H9 (cell line): ENCODE results near the gene ZNF736. TPM values are rescaled to one million over a fixed set of nuclear protein-coding genes. Genes with fewer than 3 reads are reported as not detected.

Experiments used
- DNase-seq: peaks from one replicate; pipeline ENCODE4 v3.0.0-alpha.2; 2017
- H2AFZ ChIP-seq: one replicate; pipeline ENCODE4 v1.6.1; 2013; ENCODE audit warnings: mild to moderate bottlenecking, low read length, control low read depth, moderate library complexity
- H2AK5ac ChIP-seq: 2 replicates; pipeline ENCODE4 v1.6.1; 2013; ENCODE audit warnings: low read length, control low read depth, mixed read lengths; ENCODE audit not compliant: insufficient read length
- H2BK120ac ChIP-seq: one replicate; pipeline ENCODE4 v1.6.1; 2013; ENCODE audit warnings: low read depth, mild to moderate bottlenecking, low read length, control low read depth, inconsistent platforms; ENCODE audit not compliant: poor library complexity, severe bottlenecking
- H2BK12ac ChIP-seq: 2 replicates; pipeline ENCODE4 v1.6.1; 2013; ENCODE audit warnings: low read length, control low read depth, mixed read lengths, low read depth; ENCODE audit not compliant: insufficient read length
- H2BK15ac ChIP-seq: 2 replicates; pipeline ENCODE4 v1.6.1; 2013; ENCODE audit warnings: low read depth, low read length, control low read depth
- H2BK20ac ChIP-seq: one replicate; pipeline ENCODE4 v1.6.1; 2013; ENCODE audit warnings: low read depth, mild to moderate bottlenecking, low read length, control low read depth, inconsistent platforms; ENCODE audit not compliant: poor library complexity, severe bottlenecking
- H2BK5ac ChIP-seq: 2 replicates; pipeline ENCODE4 v1.6.1; 2013; ENCODE audit warnings: low read length, control low read depth, mixed read lengths; ENCODE audit not compliant: insufficient read length
- H3K14ac ChIP-seq: 2 replicates; pipeline ENCODE4 v1.6.1; 2013; ENCODE audit warnings: low read length, control low read depth; ENCODE audit not compliant: insufficient read depth
- H3K18ac ChIP-seq: 2 replicates; pipeline ENCODE4 v1.6.1; 2013; ENCODE audit warnings: low read depth, mild to moderate bottlenecking, mixed read lengths, low read length, control low read depth; ENCODE audit not compliant: insufficient read length
- H3K23ac ChIP-seq: 2 replicates; pipeline ENCODE4 v1.6.1; 2013; ENCODE audit warnings: low read length, control low read depth, mixed read lengths, low read depth; ENCODE audit not compliant: insufficient read length
- H3K23me2 ChIP-seq: 2 replicates; pipeline ENCODE4 v1.6.1; 2013; ENCODE audit warnings: low read depth, mild to moderate bottlenecking, mixed read lengths, low read length, control low read depth; ENCODE audit not compliant: insufficient read length, poor library complexity, severe bottlenecking
- H3K27ac ChIP-seq: 2 replicates; pipeline ENCODE4 v1.5.1; 2013; ENCODE audit warnings: low read length, control low read depth, mixed read lengths, low read depth; ENCODE audit not compliant: insufficient read length
- H3K27me3 ChIP-seq: 2 replicates; pipeline ENCODE4 v1.6.1; 2013; ENCODE audit warnings: low read length, control low read depth, inconsistent platforms; ENCODE audit not compliant: insufficient read depth
- H3K4ac ChIP-seq: 2 replicates; pipeline ENCODE4 v1.6.1; 2013; ENCODE audit warnings: low read depth, mild to moderate bottlenecking, control low read depth, inconsistent platforms, low read length, moderate library complexity
- H3K4me1 ChIP-seq: 2 replicates; pipeline ENCODE4 v1.6.1; 2013; ENCODE audit warnings: low read length, control low read depth, inconsistent platforms; ENCODE audit not compliant: insufficient read depth
- H3K4me2 ChIP-seq: 2 replicates; pipeline ENCODE4 v1.6.1; 2013; ENCODE audit warnings: low read length, control low read depth, mixed read lengths; ENCODE audit not compliant: insufficient read length, insufficient read depth
- H3K56ac ChIP-seq: 2 replicates; pipeline ENCODE4 v1.6.1; 2013; ENCODE audit warnings: low read depth, mild to moderate bottlenecking, mixed read lengths, low read length, control low read depth; ENCODE audit not compliant: insufficient read length
- H3K79me1 ChIP-seq: 2 replicates; pipeline ENCODE4 v1.6.1; 2013; ENCODE audit warnings: low read depth, mild to moderate bottlenecking, moderate library complexity, low read length, control low read depth, inconsistent platforms; ENCODE audit not compliant: insufficient read depth, poor library complexity, severe bottlenecking
- H3K79me2 ChIP-seq: 2 replicates; pipeline ENCODE4 v1.6.1; 2013; ENCODE audit warnings: low read length, control low read depth, inconsistent platforms; ENCODE audit not compliant: insufficient read depth
- H3K9ac ChIP-seq: 2 replicates; pipeline ENCODE4 v1.6.1; 2013; ENCODE audit warnings: low read length, control low read depth, mixed read lengths; ENCODE audit not compliant: insufficient read length; ENCODE audit errors: extremely low read depth
- H3K9me3 ChIP-seq: one replicate; pipeline ENCODE4 v1.6.1; 2013; ENCODE audit warnings: low read depth, low read length, inconsistent platforms; ENCODE audit not compliant: control insufficient read depth
- H3T11ph ChIP-seq: one replicate; pipeline ENCODE4 v1.6.1; 2013; ENCODE audit warnings: mild to moderate bottlenecking, low read length, control low read depth, inconsistent platforms
- H4K20me1 ChIP-seq: one replicate; pipeline ENCODE4 v1.6.1; 2013; ENCODE audit not compliant: control insufficient read depth, insufficient read length, insufficient read depth
- H4K5ac ChIP-seq: 2 replicates; pipeline ENCODE4 v1.6.1; 2013; ENCODE audit warnings: low read depth, mild to moderate bottlenecking, mixed read lengths, low read length, control low read depth; ENCODE audit not compliant: insufficient read length
- H4K8ac ChIP-seq: replicated peaks from 2 replicates; pipeline ENCODE4 v1.6.1; 2013; ENCODE audit warnings: low read length, control low read depth, mixed read lengths, low read depth; ENCODE audit not compliant: insufficient read length
- H4K91ac ChIP-seq: 2 replicates; pipeline ENCODE4 v1.6.1; 2013; ENCODE audit warnings: low read depth, mild to moderate bottlenecking, moderate library complexity, mixed read lengths, low read length, control low read depth; ENCODE audit not compliant: insufficient read length
- H3K27ac Mint-ChIP-seq, 3 experiments: 2 replicates in 2 of 3; 3 replicates in 1 of 3; pipeline ENCODE4 v1.8.0; 2020 to 2021; ENCODE audit warnings: mixed read lengths in 3 of 3, mild to moderate bottlenecking in 1 of 3, moderate library complexity in 1 of 3
- H3K27me3 Mint-ChIP-seq: 2 replicates; pipeline ENCODE4 v1.8.0; 2021; ENCODE audit warnings: low read depth, mild to moderate bottlenecking, moderate library complexity, mixed read lengths
- H3K36me3 Mint-ChIP-seq, 3 experiments: 2 replicates in 2 of 3; 3 replicates in 1 of 3; pipeline ENCODE4 v1.8.0; 2020 to 2021; ENCODE audit warnings: low read depth in 3 of 3, mixed read lengths in 3 of 3; ENCODE audit not compliant: insufficient read depth in 1 of 3
- H3K4me1 Mint-ChIP-seq, 2 experiments: 2 replicates each; pipeline ENCODE4 v1.8.0; 2020; ENCODE audit warnings: mixed read lengths in 2 of 2
- H3K4me3 Mint-ChIP-seq, 2 experiments: 2 replicates in 1 of 2; 3 replicates in 1 of 2; pipeline ENCODE4 v1.8.0; 2020 to 2021; ENCODE audit warnings: mild to moderate bottlenecking in 2 of 2, mixed read lengths in 2 of 2, moderate library complexity in 1 of 2
- H3K9me3 Mint-ChIP-seq, 2 experiments: 2 replicates in 1 of 2; 3 replicates in 1 of 2; pipeline ENCODE4 v1.8.0; 2020; ENCODE audit warnings: mild to moderate bottlenecking in 2 of 2, mixed read lengths in 2 of 2, moderate library complexity in 1 of 2
- CTCF ChIP-seq: fragments of 200-600 bp; sonication (generic); conservative IDR thresholded peaks from 3 replicates; pipeline ENCODE4 v1.8.0; 2021; ENCODE audit warnings: antibody characterized with exemption, mild to moderate bottlenecking
- WGBS: extraction: QIAGEN DNeasy Blood & Tissue Kit; methylation state at CpG from one replicate; pipeline ENCODE4 v1.1.7; 2013; ENCODE audit warnings: missing lambda C conversion rate, low lambda C conversion rate, mixed read lengths; ENCODE audit not compliant: insufficient read length; ENCODE audit errors: extremely low coverage; 5-methylcytosine and 5-hydroxymethylcytosine counted together
- total RNA-seq: library from RNA; stranded (reverse); gene quantifications from 2 replicates; pipeline ENCODE4 v1.2.1, GENCODE V29; 2021

Gene ZNF736
- total RNA-seq, 1 experiment from 2014 or later: not detected

GRCh38 chr7:64359543-64359942 lies 45.8 kb downstream of the ZNF736 start:
- Histone ChIP-seq H3K27ac (no peak overlapping the region), H3K79me2 (no peaks in the 10 kb centered on the region), H3K18ac (no peak overlapping the region), H4K20me1 (no peaks in the 10 kb centered on the region), H3K23me2 (no peaks in the 10 kb centered on the region), H3K79me1 (no peaks in the 10 kb centered on the region), H3K4me1 (no peaks in the 10 kb centered on the region), H2BK12ac (no peak overlapping the region), H2BK120ac (no peak overlapping the region), H2BK15ac (no peak overlapping the region), H3K56ac (no peak overlapping the region), H3K4me2 (no peak overlapping the region), H3K14ac (no peak overlapping the region), H3T11ph (no peak overlapping the region), H3K9ac (no peak overlapping the region), H4K91ac (no peak overlapping the region), H3K23ac (no peak overlapping the region), H2BK20ac (no peak overlapping the region), H3K4ac (no peak overlapping the region), H2AK5ac (no peak overlapping the region), H3K27me3 (no peaks in the 10 kb centered on the region), H3K9me3 (peaks cover 86% of the 10 kb centered on the region), H4K5ac (no peak overlapping the region), H4K8ac (no peak overlapping the region), H2BK5ac (no peak overlapping the region), H2AFZ (no peak overlapping the region)
- no CpG with 5 or more reads among the region's 2 CpGs for WGBS
- Mint-ChIP-seq H3K27ac (no peak overlapping the region), H3K36me3 (peaks cover 8 to 19% (median 8%) of the 10 kb centered on the region in 3 experiments; a peak in 5 of 7 replicates), H3K4me3 (no peak overlapping the region), H3K27me3 (no peaks in the 10 kb centered on the region; the same call in 1 of the 2 replicates), H3K4me1 (no peaks in the 10 kb centered on the region), H3K9me3 (peaks cover 87 to 93% of the 10 kb centered on the region in 2 experiments)
- no peak for TF ChIP-seq CTCF
- DNase-seq: no peak
